Spleen (tissue), 7 donors: ENCODE measurements around the gene C10orf67.

Source experiments
- CTCF ChIP-seq, 11 experiments: fragments of 200-600 bp in 7 of 11; fragments of 450-650 bp in 4 of 11; sonication (generic) in 4 of 11; IDR thresholded peaks in 8 of 11; conservative IDR thresholded peaks in 3 of 11; 1 replicate in 7 of 11; 2 replicates in 4 of 11; pipeline versions ENCODE4 v1.4.0 to v1.8.0; 2016 to 2021; ENCODE audit warnings: antibody characterized with exemption in 11 of 11, inconsistent platforms in 4 of 11, mild to moderate bottlenecking in 1 of 11
- POLR2A ChIP-seq, 3 donors: fragments of 450-650 bp; IDR thresholded peaks; one replicate each; pipeline ENCODE4 v1.5.1; 2017; ENCODE audit warnings: antibody characterized with exemption in 3 of 3, mild to moderate bottlenecking in 1 of 3
- POLR2AphosphoS5 ChIP-seq, 3 donors: sonication (generic); formaldehyde crosslinking; IDR thresholded peaks; one replicate each; pipeline ENCODE4 v1.5.1; 2017; ENCODE audit warnings: antibody characterized with exemption in 3 of 3
- donor health status: DM: no; HTN: no; CAD: no; lungs with moderate emphysema.
- donor health status: DM: no; HTN: no; CAD: no.
- donor health status: DM: no; HTN: no; CAD: no.

GRCh38 chr10:23326544-23327307 is 17.9 kb downstream of the C10orf67 start:
- no peak for TF ChIP-seq CTCF (IDR thresholded peaks at IDR 0.05 in 8 of 11, conservative IDR thresholded peaks at IDR 0.05 in 3 of 11)
- TF ChIP-seq POLR2A (IDR thresholded peaks at IDR 0.05), result no peak
- no peak for TF ChIP-seq POLR2AphosphoS5 (IDR thresholded peaks at IDR 0.05)
